ENCODE data around the gene HSF4.

GRCh38 chr16:67148656-67149275, 15.8 kb upstream of the HSF4 start:
- TF ChIP-seq CTCF (IDR thresholded peaks at IDR 0.05; ENCODE audit: low read depth, low read length, poor library complexity, severe bottlenecking) (no peak), EZH2phosphoT487 (IDR thresholded peaks at IDR 0.05; ENCODE audit: borderline replicate concordance, low read length) (no peak)

All from DOHH2 (cell line).